Esophagus squamous epithelium (tissue), 5 donors: ENCODE data around the gene TSPAN18. TPM values are rescaled to one million over a fixed set of nuclear protein-coding genes. Genes with fewer than 3 reads are reported as not detected.

Experiments used
- DNase-seq: peaks from one replicate; lab custom pipeline; 2025; lab: John Stamatoyannopoulos, UW
- H3K27ac ChIP-seq, 4 donors: fragments of 200-600 bp; sonication (generic); one replicate each; pipeline ENCODE4 v1.5.1; 2016 to 2019; ENCODE audit warnings: mild to moderate bottlenecking in 1 of 4
- H3K27me3 ChIP-seq, 4 donors: fragments of 200-600 bp; sonication (generic); 1 replicate in 3 of 4; 2 replicates in 1 of 4; pipeline versions ENCODE4 v1.5.1 to v1.6.0; 2017 to 2021; ENCODE audit warnings: antibody characterized with exemption in 1 of 4
- H3K36me3 ChIP-seq, 3 donors: fragments of 200-600 bp; sonication (generic); one replicate each; pipeline ENCODE4 v1.5.1; 2016 to 2019
- H3K4me1 ChIP-seq, 3 donors: fragments of 200-600 bp; sonication (generic); one replicate each; pipeline ENCODE4 v1.5.1; 2017 to 2019
- H3K4me3 ChIP-seq, 4 donors: fragments of 200-600 bp; sonication (generic); 1 replicate in 3 of 4; 2 replicates in 1 of 4; pipeline ENCODE4 v1.5.1; 2016 to 2019; ENCODE audit warnings: mild to moderate bottlenecking in 2 of 4, moderate library complexity in 1 of 4
- H3K9me3 ChIP-seq, 3 donors: fragments of 200-600 bp; sonication (generic); one replicate each; pipeline ENCODE4 v1.5.1; 2016 to 2019
- POLR2A ChIP-seq, 4 donors: fragments of 450-650 bp; IDR thresholded peaks; one replicate each; pipeline ENCODE4 v1.6.1; 2017; ENCODE audit warnings: antibody characterized with exemption in 4 of 4, mild to moderate bottlenecking in 4 of 4, moderate library complexity in 3 of 4
- WGBS, 2 donors: methylation state at CpG; one replicate each; pipeline ENCODE4 v1.1.5; 2018; 5-methylcytosine and 5-hydroxymethylcytosine counted together
- intact Hi-C: fragments of 100-400 bp; cut with DNase I; formaldehyde crosslinking; loops from one replicate; pipeline ENCODE4 v1.15.0; 2022
- total RNA-seq, 4 donors: library from RNA; depleted of rRNA; stranded (reverse); fragments of >200 nt; gene quantifications; one replicate each; pipeline ENCODE4 v1.1.0, GENCODE V29; 2016
- TF ChIP-seq, protein P1 (sequence below), 6 experiments: fragments of 450-650 bp in 4 of 6; fragments of 200-600 bp in 2 of 6; sonication (generic) in 2 of 6; IDR thresholded peaks; one replicate each; pipeline ENCODE4 v1.5.1; 2016 to 2019; ENCODE audit warnings: antibody characterized with exemption in 6 of 6, mild to moderate bottlenecking in 4 of 6, moderate library complexity in 4 of 6
- donor health status: DM: yes; HTN: yes; CAD: no.

TSPAN18 gene
- total RNA-seq, 4 donors from 2014 or later: 0.80 to 4.4 (median 2.0) TPM

DNA sequence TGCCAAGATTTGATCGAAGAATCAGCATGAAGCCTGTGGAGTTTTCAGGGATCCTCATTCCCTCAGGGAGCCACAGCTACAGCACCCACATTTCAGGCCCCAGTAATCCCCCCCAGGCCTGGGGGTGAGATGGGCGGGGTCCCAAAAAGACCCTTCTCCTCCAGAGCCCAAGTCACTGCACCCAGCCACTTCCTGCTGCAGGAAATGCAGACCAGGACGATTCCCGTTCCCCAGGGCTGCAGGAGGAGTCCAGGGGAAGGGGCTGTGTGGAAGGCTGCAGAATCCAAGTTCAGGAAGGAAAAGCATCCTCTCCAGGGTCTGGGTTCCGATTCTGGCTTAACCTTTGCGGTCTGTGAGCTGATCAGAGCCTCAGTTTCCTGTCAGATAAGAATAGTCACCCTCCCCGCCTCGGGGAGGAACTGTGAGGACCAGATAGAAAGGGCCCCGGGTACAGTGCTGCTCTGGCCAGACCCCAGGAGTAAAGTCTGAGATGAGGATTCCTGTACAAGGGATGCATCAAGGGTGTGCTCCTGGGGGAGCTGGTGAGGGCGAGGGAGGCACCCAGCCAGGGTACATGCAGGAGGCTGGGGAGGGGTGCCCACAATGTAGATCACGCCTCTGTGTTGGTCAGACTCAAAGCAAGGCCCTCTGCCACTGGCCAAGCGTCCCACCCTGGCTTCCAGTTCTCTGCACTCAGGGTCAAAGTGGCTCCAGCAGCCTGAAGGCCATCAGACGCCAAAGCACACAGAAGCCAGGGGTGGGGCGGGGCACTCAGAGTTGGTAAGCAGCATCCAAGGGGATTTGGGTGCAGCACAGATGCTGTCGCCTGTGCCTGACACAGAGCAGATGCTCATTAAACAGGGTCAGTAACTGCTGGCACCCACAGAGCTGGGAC is 254.0 kb downstream of the TSPAN18 start:
- 40 to 80% methylated on average over 9 to 13 of the region's 15 CpGs for WGBS, 2 donors
- Histone ChIP-seq H3K9me3 (no peaks in the 10 kb centered on the region), H3K36me3 (no peaks in the 10 kb centered on the region), H3K4me1 (peaks cover 5 to 43% (median 28%) of the 10 kb centered on the region in 3 donors), H3K27me3 (peaks cover 0 to 9% (median 0%) of the 10 kb centered on the region in 4 donors), H3K27ac (peak overlapping the region; percentile 21 to 83 (median 46)), H3K4me3 (no peak overlapping the region)
- TF ChIP-seq, protein P1, sequence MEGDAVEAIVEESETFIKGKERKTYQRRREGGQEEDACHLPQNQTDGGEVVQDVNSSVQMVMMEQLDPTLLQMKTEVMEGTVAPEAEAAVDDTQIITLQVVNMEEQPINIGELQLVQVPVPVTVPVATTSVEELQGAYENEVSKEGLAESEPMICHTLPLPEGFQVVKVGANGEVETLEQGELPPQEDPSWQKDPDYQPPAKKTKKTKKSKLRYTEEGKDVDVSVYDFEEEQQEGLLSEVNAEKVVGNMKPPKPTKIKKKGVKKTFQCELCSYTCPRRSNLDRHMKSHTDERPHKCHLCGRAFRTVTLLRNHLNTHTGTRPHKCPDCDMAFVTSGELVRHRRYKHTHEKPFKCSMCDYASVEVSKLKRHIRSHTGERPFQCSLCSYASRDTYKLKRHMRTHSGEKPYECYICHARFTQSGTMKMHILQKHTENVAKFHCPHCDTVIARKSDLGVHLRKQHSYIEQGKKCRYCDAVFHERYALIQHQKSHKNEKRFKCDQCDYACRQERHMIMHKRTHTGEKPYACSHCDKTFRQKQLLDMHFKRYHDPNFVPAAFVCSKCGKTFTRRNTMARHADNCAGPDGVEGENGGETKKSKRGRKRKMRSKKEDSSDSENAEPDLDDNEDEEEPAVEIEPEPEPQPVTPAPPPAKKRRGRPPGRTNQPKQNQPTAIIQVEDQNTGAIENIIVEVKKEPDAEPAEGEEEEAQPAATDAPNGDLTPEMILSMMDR (IDR thresholded peaks at IDR 0.05): no peak
- no peak for TF ChIP-seq POLR2A (IDR thresholded peaks at IDR 0.05)
- no peak for DNase-seq
- intact Hi-C loops: no loop called here

Other genes starting within 250 kb of the TSPAN18 start
- 100 to 1,000 TPM in 3 of 4 donors, 10 to 100 TPM in 1; 70.9 to 137 (median 108) TPM for gene CD82, start 161.3 kb upstream of the TSPAN18 start, total RNA-seq
- 10 to 100 TPM; 27.3 to 32.1 (median 29.0) TPM for gene TP53I11, start 223.9 kb downstream of the TSPAN18 start, total RNA-seq